H1 (cell line): ENCODE measurements around the gene TXNDC8. TPM values are rescaled to one million over a fixed set of nuclear protein-coding genes. Genes with fewer than 3 reads are reported as not detected.

Source experiments
- CHD7 ChIP-seq: fragments of 300-600 bp; sonication (generic); IDR thresholded peaks from 2 replicates; pipeline ENCODE4 v1.7.1; 2012; ENCODE audit warnings: low read length, moderate library complexity, mild to moderate bottlenecking, inconsistent platforms; ENCODE audit not compliant: insufficient replicate concordance
- polyA plus RNA-seq, 7 experiments: library from polyadenylated mRNA; depleted of rRNA in 3 of 7; stranded (reverse) in 5 of 7; unstranded in 2 of 7; fragments of >200 nt in 5 of 7; fragments of 200-250 nt in 2 of 7; gene quantifications; 1 replicate in 5 of 7; 2 replicates in 1 of 7; 4 replicates in 1 of 7; pipeline versions ENCODE4 v1.2.1 to v1.2.3, GENCODE V29; 2011 to 2013; ENCODE audit warnings: missing spikeins in 2 of 7, mixed read lengths in 2 of 7
- total RNA-seq: library from RNA; stranded (reverse); fragmentation: NEBNext Ultra II Directional; extraction: Animal tissue kit (Norgen Biotek cat#: 25700); gene quantifications from 2 replicates; pipeline ENCODE4 v1.2.1, GENCODE V29; 2021

The TXNDC8 gene
- total and polyA plus RNA-seq, 2 of the 8 experiments (the other 6 are each of a cell fraction or from before 2014, with no cell fraction given) = not detected

GRCh38 chr9:110334183-110334582 lies 3.5 kb downstream of the TXNDC8 start (continued):
- TF ChIP-seq CHD7 = no peak
- TF ChIP-seq, all 59 proteins: peak for 0
